Eye (tissue), 1 donor: ENCODE results near the gene LMF2.

ENCODE experiments used
- DNase-seq: peaks from one replicate; pipeline ENCODE4 v3.0.0-alpha.2; 2015

Gene LMF2

DNA sequence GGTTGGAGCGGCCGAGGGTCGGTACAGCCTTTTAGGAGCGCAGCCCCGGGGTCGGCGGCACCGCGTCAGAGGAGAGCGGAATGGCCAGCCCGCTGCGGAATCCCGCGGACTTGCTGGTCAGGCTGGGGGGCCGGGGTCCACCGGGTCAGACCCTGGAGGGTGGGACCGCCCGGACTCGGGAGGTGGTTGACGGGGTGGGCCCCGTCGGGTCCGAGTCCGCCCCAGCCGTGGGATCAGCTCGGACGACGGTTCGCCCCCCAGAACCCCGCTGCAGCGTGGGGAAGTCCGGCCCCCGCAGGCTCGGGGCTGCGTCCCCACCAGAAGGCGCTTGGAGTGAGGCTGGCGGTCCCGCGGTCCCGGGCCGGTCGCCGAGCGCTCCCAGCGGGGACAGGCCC lies 26.5 kb downstream of the LMF2 start:
- DNase-seq: no peak

DNA sequence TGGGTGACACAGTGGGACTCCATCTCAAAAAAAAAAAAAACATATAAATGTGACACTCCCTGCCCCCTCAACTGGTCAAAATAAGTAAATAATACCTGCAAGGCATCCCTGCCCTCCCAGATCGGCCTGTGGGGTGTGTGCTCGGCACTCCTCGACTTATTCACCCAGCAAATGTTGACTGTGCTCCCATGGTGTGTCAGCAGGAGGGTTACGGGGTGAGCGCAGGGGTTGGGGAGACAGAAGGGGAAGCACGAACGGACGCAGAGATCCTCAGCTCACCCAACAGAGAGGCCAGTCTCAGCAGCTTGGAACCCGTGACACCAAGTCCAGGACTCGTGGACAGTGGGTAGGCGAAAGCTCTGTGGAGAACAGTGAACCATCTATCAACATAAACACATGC lies 27.8 kb downstream of the LMF2 start:
- no peak for DNase-seq

DNA sequence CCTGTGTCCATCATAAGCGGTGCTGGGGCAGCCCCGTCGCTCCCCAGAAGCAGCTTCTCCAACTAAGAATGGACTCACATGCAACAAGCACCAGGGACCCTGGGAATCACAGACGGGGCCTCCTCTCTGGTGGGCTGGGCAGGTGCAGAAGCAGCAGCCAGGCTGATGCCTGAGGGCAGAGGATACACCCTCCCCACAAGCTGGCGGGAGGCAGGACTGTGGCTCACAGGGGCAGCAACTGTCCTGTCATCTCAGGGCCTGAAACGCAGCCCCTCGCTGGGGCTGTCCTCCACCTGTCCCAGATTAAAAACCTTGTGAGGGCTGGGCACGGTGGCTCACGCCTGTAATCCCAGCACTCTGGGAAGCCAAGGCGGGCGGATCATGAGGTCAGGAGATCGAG lies 29.6 kb downstream of the LMF2 start:
- DNase-seq: no peak

DNA sequence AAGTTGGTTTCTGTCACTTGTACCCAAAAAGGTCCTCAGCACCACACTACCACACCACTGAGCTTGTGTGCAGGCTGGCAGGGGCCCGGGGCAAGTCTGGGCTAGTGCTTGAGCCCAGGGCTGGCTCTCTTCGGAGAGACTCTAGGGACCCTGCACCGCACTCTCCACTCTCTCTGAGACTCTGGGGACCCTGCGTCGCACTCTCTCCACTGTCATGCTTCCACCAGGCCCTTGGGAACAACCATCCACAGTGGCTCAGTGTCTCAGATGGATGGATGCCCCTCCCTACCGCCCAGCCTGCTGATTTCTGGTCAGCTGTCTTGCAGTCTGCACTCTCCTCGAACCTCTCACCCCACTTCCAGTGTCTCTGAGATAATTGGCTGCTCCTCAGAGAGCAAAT lies 30.6 kb downstream of the LMF2 start:
- peak; percentile 51 for DNase-seq

DNA sequence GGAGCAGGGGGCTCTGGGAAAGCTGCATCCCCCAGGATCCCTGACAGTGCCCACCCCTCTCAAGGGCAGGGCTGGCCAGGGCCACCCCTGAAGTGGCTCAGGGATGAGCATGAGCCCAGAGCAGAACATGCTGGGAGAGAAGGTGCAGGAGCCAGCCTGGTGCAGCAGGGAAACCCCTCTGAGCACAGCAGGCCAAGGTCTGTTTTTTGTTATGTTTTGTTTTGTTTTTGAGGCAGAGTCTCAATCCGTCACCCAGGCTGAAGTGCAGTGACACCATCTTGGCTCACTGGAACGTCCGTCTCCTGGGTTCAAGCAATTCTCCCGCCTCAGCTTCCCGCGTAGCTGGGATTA lies 31.9 kb downstream of the LMF2 start:
- no peak for DNase-seq

DNA sequence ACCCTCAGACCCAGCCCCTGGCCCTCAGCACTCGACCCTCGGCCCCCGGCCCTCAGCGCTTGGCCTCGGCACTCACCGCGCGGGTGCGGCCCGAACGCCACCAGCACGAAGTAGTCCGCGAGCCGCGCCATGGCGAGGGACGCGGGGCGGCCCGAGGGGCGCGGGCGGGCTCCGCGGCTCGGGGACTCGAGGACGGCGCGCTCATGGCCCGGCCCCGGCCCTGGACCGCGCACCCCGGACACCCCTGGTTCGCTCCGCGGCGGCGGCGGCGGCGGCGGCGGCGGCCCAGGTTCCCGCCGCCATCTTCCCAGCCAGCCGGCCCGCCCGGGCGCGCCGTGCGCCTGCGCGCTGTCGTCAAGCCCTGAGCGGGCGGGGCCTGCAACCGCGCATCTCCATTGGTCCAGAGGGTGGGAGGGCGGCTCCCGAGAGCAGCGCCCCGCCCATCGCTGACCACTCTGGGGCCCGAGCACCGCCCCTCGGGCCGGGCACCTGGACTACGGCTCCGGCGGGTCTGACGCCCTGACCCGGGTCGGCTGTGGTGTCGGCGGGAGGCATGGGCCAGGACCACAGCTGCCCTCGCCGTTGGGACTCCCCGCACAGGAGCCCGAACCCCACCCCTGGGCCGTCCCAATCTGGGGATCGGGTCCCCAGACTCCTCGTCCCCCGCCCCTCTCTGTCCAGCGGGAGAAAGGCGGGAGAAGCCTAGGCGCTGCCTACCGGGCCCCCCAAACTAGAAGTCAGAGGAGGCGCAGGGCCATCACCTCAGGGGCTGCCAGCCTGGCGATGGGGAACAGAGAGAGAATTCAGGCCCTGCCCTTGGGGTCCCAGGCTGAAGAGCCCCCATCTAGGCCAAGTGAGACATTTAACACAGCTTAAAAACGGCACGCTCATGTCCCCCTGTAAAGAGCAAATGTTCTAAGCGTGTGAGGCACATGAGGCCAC lies 32.5 kb downstream of the LMF2 start, which contains the start of gene SBF1:
SBF1 (minus strand) TSS at position 326 of the 942 bp plus-strand sequence; CDS start at position 131, 195 bp downstream.
- DNase-seq: peak; percentile 96

DNA sequence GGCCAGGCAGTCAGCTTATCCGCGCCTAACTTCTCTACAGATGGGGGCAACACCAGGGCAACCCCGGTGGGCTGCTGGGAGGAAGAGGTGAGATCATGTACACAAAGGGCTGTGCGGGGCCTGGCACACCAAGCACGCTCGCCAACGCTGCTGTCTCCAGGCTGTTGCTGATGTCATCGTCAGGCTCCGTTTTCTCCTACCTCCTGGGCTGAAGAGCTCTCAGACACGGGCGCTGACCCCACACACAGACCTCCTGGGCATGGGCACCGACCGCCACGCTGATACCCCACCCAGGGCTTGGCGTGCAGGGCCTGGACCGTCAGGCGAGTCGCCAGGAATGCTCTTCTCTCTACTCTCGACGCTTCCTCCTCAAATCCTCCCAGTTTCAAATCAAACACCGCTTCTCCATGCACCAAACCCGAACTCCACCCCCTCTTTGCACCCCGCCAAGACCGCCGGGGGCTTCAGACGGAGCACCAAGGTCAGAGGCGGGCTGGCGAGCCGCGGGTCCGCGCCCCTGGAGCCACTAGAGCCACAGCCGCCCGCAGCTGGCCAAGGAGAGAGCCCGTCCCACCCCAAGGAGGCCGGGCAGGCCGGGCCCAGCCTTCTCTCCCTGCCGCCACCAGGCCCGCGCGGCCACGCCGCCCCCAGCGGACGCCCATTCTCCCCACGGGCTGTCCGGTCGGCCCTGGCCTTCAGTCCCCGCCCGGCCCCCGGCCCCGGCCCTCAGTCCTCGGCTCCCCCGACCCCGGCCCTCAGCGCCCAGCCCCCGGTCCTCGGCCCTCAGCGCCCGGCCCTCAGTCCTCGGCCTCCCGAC lies 33.4 kb downstream of the LMF2 start:
- DNase-seq: peak; percentile 53

DNA sequence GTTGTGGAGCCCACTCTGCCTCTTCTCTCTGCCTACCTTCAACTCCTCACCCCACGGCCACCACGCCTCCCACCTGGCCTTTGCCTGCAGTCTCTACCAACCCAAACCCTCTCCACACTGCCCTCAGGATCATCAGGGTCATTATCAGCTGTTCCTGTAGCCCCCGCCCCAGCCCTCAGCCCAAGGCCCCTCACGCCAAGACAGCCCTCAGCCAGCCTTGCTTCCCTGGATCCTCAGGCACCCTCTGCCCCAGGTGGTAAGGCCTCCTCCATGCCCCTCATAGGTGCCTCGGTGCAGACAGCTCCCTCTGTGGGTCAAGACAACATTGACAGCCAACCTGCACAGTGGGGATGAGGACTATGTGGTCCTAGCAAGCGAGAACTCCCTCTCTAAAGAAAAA lies 34.4 kb downstream of the LMF2 start:
- no peak for DNase-seq

DNA sequence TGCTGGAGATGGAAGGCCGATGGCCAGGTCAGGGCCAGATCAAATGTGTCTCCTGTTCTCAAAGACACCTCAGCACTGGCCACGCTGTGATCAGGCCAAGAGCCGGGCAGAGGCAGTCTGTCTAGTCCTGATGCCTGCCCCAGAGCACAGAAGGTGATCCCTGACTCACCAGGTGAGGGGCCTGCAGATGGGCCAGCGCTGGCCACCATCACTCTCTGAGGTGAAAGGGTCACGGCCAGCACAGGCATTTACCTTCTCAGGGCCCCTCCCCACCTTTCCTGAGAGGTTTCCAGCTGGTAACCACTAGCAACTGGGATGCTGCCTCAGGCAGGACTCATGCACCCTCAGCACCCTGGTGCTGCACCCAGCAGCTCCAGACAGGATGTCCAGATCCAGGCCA lies 35.5 kb downstream of the LMF2 start:
- no peak for DNase-seq

DNA sequence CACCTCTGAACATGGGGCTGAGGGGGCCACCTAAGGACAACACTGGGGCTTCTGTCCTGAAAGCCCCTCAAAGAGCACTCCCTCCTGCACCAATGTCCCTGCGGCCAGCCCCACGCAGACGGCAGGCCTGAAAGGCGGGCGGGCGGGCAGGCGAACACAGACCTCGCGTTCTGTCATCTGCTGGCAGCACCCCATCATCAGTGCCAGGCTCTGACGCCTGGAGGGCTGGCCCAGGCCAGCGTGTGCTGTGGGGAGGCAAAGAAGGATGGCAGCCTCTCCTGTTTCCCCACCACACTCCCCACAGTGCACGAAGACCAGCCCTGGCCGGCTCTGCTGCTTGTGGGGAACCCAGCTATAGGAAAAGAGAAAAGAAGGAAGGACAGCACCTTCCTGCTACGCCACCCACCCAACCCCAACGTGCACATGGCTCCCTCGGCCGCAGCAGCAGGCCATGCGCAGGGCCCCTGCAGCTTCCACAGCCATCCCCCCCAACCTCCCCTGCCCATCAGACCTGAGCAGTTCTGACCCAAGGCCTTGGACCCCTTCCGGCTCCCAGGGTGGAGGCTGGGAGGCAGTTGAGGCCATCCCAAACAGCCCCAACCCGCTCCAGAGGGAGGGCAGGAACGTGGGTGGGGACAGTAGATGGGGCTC lies 36.2 kb downstream of the LMF2 start:
- DNase-seq: no peak

DNA sequence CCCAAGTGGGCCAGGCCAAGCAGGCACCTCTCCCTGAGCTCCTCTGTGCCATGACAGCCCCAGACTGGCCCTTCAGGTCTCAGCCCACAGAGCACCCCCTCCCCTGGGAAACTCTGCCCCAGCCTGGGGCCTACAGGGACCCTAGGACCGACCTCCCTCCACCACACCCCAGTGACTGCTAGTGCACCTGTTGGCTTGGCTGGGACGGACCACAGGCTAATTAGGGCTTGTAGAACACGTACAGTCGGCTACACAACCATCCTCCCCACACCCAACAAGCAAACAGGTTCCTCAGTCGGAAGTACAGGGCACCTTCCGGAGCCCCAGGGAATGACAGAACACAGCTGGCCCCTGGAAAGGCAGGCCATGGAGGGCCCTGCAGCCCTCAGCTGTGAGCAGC lies 37.0 kb downstream of the LMF2 start:
- DNase-seq: no peak

DNA sequence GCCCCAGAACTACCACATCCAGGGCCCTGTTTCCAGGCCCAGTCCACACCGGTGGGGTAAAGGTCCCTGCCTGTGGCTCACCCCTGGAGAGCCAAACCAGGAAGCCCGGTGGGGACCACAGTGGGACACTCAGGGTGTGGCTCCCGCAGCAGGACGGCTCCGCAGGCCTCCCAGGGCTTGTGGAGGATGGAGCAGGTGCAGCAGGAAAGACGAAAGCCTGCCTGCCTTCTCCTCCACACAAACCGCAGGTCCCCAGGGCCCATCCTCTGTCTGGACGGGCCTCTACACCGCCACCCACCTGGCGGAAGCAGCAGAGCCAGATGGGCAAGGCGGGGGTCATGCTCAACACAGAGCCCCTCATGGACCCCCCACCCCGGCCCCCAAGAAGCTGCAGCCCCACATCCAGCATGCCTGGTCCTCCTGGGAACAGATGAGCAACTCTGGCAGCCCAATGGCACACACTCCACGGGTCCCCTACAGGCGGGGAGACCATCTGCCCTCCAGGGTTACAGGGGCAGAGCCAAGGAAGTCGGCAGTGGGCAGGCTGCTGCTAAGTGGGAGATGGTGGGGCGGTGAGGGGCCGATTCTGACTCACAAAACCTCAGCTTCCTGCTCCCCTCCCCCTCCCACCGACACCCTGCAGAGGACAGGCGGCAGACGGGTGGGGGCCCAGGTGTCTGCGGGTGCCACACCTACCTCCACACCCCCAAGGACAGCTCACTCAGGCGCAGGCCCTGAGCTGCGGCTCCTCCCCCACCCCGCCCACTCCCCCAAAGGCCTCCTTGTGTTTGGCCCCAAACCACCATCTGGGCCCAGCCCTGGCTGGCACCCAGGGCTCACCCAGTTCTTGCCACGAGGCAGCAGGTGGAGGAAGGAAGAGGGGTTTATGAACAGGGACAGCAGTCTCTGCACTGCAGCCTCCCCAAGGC lies 37.9 kb downstream of the LMF2 start:
- DNase-seq: no peak

DNA sequence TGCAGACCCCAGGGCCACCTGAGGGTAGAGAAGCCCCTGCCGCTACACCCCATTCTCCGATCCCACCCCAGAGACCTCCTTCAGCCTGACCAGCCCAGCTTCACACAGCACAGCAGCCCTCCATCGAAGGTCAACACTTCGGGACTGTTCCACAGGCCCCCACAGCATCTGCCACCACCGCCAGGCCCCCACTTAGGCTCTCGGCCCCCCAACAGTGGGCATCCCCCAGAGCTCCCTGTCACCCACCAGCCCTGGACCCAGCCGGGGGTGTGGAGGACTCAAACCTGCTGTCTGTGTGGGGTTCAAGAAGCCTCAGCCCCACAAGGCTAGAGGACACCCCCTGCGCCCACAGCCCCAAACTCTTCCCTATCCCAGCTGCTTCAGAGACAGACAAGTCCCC lies 38.9 kb downstream of the LMF2 start:
- no peak for DNase-seq

DNA sequence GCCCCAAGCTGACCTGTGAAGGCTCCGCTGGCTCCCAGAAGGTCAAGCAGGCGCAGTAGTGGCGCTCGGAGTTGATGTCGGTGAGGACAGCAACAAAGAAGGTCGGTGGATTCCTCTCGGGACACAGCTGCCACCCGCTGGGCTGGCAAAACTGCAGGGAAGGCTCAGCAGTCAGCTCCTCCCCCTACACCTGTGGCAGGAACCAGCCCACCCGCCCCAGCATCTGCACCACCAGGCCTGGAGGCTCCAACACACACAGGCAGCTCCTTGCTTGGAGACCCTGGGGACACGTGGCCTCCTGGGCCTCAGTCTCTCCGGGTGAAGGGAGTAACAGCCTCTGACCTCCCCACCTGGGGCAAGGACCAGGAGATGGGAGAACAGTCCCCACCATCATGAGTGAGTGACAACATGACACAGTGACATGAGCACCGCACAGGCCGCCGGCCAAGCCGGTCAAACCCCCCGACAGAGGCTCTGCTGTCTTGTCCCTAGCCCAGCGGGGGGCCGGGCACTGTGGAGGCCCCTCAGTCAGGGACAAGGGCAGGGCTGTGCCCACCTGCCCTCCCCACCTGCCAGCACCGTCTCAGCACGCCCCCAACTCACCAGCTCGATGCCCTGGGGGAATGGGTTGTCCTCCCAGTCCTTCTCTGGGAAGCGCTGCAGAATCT lies 39.6 kb downstream of the LMF2 start:
- no peak for DNase-seq

DNA sequence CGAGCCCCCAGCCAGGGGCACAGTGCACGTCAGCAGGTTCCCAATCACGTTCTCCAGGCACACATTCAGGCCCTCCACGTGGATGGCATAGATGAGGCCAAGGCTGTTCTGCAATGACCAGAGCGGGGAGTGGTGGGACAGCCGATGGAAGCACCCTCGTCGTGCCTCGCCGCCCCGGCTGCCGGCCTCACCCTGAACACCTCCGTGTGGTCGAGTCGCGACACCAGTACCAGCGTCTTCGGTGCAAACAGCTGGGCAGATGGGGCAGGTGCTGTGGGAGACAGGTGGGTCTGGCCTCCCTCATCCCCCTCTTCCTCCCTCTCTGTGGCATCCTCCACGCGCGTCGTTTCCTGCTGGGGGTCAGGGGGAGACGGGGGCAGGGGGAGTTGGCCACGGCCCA lies 40.2 kb downstream of the LMF2 start:
- no peak for DNase-seq

DNA sequence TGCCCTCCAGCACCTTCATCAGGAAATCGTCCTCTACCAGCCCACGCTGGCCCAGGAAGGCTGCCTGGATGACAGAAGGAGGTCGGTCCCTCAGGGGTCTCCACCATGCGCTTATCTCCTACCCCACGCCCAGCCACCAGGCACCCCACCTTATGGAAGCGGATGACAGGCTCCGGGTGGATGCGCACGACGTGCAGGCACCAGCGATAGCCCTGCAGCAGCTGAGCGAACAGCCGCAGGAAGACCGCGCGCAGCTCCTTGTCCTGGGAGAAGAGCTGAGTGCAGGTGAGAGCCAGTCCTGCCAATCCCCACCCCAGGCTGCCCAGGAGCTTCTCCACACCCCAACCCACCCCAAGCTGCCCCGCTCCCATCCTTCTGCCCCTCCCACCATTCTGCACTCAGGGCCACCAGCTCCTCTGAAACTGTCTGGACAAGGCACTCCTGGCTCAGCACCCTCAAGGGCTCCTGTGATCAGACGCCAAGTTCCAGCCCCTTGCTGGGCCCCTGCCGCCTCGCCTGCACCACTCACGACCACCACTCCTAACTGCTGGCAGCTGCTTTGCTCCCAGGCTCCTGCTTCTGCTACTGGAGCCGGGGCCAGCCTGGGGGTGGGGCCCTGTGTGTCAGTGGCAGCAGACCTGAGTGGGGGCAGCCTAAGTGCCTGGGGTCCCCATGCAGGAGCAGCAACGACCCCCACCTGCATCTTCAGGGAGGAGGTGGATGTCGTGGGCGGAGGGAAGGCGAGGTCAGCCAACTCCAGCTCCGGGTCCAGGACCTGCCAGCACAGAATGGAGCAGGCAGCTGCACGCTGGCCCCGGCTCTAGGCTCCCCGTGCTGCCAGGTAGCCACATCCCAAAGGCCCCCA lies 42.2 kb downstream of the LMF2 start:
- no peak for DNase-seq

DNA sequence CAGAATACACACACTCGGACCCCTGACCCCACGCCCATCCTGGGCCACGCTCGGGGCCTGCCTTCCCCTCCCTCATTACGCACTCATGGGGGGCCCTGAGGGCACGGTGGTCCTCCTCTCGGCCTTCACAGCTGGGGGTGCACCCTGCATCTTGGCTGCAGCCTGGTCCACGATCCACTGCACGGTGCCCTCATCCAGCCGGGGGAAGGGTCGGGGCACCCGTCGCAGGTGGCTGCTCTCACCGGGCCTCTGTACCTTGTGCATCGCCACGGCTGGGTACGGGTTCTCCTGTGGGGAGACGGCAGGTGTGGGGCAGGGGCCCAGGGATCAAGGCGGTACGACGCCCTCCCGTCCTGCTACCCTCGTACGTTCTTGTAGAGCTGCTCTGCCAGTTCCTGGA lies 43.1 kb downstream of the LMF2 start:
- DNase-seq: no peak

DNA sequence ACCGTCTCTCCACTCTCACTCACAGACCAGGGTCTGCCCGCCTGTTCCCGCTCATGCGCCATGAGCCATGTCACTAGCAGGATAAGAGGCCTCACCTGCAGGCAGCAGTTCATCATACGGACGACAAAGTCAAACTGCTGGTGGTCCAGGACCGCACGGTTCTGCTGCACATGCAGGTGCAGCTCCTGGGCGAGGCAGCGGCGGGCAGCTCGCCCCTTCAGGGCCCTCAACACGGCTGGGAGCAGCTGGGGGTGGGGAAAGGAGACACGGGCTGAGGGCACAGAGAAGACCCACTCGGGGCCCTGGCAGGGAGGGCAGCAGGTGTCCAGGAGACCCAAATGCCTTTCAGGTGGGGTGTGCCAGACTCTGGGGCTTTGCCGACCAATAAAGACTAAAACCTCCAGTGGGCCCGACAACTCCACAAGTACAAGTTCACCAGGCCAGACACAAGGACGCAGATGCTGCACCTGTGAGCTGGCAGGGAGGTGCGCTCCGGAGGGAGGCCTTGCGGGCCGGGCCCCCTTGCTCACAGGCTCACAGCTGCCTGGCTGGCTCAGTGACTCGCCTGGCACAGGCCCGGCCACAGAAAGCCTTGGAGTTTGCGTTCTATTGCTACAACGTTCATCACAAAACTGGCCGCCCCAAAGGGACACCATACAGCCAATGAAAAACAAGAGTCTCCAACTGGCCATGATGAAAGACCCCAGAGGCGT lies 44.2 kb downstream of the LMF2 start:
- no peak for DNase-seq

DNA sequence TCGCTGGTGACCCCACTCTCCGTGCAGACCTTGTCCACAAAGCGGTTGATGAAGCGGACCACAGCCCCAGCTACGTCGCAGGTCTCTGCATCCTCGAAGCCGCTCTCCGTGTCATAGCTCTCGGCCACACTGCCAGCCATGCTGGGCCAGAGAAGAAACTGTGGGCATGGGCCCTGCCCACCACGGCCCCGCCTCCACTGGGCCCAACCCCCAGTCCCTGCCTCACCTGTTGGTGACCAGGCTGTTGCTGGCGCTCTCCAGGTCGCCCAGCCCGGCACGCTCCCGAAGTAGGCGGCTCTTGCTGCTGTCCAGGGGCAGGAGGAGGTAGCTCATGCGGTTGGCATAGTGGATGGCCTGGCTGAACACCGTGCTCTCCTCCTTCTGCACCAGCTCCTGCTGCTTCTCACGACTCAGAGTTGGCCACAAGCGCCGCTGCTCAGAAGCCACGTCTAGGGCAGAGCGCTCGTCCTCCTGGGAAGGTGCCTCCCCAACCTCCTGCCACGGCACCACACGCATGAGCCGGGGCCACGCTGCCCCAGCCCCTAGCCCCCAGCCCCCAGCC lies 45.4 kb downstream of the LMF2 start:
- no peak for DNase-seq

DNA sequence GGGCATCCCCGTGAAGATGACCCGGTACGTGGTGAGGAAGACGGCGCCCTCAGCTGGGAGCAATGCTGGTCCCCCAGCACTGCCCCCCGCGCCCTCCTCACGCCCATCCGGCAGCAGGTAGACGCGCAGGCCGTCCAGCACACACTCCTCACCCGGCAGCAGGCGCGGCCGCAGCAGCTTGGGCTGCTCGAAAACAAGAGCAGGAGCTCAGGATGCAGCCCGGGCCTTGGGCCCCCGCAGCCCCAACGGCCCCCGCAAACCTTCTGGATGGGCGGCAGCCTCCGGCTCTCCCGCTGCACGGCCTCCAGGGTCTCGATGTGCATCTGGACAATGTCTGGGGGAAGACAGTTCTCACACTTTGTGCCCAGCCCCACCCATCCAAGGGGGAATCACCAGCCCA lies 46.0 kb downstream of the LMF2 start:
- no peak for DNase-seq
